Glutamatergic neuron (in vitro differentiated cells): Measurements from ENCODE around the gene TRIM38. TPM values are rescaled to one million over a fixed set of nuclear protein-coding genes. Genes with fewer than 3 reads are reported as not detected.

ENCODE experiments used
- DNase-seq: peaks from one replicate; pipeline ENCODE4 v3.0.0; 2022
- H3K27ac Mint-ChIP-seq: one replicate; pipeline ENCODE4 v1.8.0; 2020; ENCODE audit warnings: mild to moderate bottlenecking, mixed read lengths, inconsistent platforms; ENCODE audit not compliant: unreplicated experiment
- H3K27me3 Mint-ChIP-seq: one replicate; pipeline ENCODE4 v1.8.0; 2020; ENCODE audit warnings: mild to moderate bottlenecking, moderate library complexity, mixed read lengths, inconsistent platforms; ENCODE audit not compliant: unreplicated experiment
- H3K36me3 Mint-ChIP-seq: one replicate; pipeline ENCODE4 v1.8.0; 2020; ENCODE audit warnings: mild to moderate bottlenecking, mixed read lengths, inconsistent platforms; ENCODE audit not compliant: unreplicated experiment
- H3K4me1 Mint-ChIP-seq: one replicate; pipeline ENCODE4 v1.8.0; 2020; ENCODE audit warnings: mild to moderate bottlenecking, low read depth, mixed read lengths, inconsistent platforms; ENCODE audit not compliant: unreplicated experiment
- H3K4me3 Mint-ChIP-seq: one replicate; pipeline ENCODE4 v1.8.0; 2020; ENCODE audit warnings: mild to moderate bottlenecking, mixed read lengths, inconsistent platforms; ENCODE audit not compliant: unreplicated experiment
- H3K9me3 Mint-ChIP-seq: one replicate; pipeline ENCODE4 v1.8.0; 2020; ENCODE audit warnings: mild to moderate bottlenecking, moderate library complexity, mixed read lengths, inconsistent platforms; ENCODE audit not compliant: unreplicated experiment
- total RNA-seq: library from RNA; stranded (reverse); fragmentation: NEBNext Ultra II Directional; extraction: Animal tissue kit (Norgen Biotek cat#: 25700); gene quantifications from one replicate; pipeline ENCODE4 v1.2.1, GENCODE V29; 2021; ENCODE audit not compliant: unreplicated experiment
- TF ChIP-seq, protein P1 (sequence below): fragments of 200-600 bp; sonication (generic); IDR thresholded peaks from one replicate; pipeline ENCODE4 v1.5.0; 2021; ENCODE audit not compliant: partially characterized antibody, unreplicated experiment

The TRIM38 gene
- total RNA-seq, 1 donor from 2014 or later, result 0.05 TPM

DNA sequence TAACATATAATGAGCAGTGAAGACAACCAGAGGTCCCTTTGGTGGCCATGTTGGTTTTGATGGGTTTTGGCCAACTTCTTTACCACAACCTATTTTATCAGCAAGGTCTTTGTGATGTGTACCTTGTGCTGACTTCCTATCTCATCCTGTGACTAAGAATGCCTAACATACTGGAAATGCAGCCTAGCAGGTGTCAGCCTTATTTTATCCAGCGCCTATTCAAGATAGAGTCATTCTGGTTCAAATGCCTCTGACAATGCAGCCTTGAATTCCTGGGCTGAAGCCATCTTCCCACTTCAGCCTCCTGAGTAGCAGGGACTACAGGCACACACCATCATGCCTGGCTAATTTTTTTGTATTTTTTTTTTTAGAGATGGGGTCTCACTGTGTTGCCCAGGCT is 7.8 kb upstream of the TRIM38 start:
- TF ChIP-seq, protein P1, sequence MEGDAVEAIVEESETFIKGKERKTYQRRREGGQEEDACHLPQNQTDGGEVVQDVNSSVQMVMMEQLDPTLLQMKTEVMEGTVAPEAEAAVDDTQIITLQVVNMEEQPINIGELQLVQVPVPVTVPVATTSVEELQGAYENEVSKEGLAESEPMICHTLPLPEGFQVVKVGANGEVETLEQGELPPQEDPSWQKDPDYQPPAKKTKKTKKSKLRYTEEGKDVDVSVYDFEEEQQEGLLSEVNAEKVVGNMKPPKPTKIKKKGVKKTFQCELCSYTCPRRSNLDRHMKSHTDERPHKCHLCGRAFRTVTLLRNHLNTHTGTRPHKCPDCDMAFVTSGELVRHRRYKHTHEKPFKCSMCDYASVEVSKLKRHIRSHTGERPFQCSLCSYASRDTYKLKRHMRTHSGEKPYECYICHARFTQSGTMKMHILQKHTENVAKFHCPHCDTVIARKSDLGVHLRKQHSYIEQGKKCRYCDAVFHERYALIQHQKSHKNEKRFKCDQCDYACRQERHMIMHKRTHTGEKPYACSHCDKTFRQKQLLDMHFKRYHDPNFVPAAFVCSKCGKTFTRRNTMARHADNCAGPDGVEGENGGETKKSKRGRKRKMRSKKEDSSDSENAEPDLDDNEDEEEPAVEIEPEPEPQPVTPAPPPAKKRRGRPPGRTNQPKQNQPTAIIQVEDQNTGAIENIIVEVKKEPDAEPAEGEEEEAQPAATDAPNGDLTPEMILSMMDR, result no peak
- H3K27ac Mint-ChIP-seq, result no peak overlapping the region
- H3K4me3 Mint-ChIP-seq, result no peak overlapping the region
- peaks cover 17% of the 10 kb centered on the region for H3K36me3 Mint-ChIP-seq
- no peaks in the 10 kb centered on the region for H3K4me1 Mint-ChIP-seq
- H3K27me3 Mint-ChIP-seq, result peaks cover 3% of the 10 kb centered on the region
- DNase-seq, result no peak
- H3K9me3 Mint-ChIP-seq, result peaks cover 4% of the 10 kb centered on the region

DNA sequence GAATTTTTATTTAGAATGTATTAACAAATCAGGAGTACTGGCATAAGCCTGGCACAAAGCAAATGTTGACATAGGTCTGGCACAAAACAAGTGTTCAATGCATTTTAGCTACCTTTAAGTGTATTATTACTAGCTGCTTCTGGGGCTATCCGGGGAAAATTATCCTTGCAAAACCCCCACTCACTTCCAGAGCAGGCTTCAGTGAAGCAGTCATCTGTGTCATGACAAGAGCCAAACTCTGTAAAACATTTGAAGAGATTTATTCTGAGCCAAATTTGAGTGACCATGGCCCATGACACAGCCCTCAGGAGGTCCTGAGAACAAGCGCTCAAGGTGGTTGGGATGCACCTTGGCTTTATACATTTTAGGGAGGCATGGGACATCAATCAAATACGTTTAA is 6.4 kb upstream of the TRIM38 start:
- Mint-ChIP-seq H3K9me3 (peaks cover 4% of the 10 kb centered on the region), H3K4me1 (no peaks in the 10 kb centered on the region), H3K27ac (no peak overlapping the region), H3K4me3 (no peak overlapping the region), H3K27me3 (peaks cover 3% of the 10 kb centered on the region), H3K36me3 (peaks cover 22% of the 10 kb centered on the region)
- no peak for DNase-seq
- TF ChIP-seq, protein P1, result no peak

DNA sequence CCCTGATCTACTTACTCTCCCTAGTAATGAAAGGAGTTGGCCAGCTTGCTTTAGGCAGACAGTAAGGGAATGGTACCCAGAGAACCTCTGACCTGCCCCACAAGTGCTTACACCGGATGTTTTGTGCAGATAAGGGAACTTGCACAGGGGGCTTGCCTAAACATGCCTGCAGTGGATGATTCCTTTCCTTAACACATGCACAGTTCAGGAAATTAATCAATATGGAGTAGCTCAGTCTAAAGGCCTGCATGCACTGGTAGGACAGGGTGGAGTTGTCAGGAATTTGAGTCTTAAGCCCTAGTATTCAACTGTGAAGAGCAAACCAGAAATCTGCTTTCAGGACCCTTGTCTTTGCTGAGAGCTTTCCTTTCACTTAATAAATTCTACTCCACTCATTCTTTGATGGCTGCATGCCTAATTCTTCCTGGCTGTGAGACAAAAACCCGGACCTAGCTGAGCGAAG is 3.9 kb upstream of the TRIM38 start:
- Mint-ChIP-seq H3K9me3 (peaks cover 4% of the 10 kb centered on the region), H3K27me3 (peaks cover 3% of the 10 kb centered on the region), H3K4me3 (no peak overlapping the region), H3K27ac (no peak overlapping the region), H3K36me3 (peaks cover 28% of the 10 kb centered on the region), H3K4me1 (peaks cover 5% of the 10 kb centered on the region)
- DNase-seq, result no peak
- TF ChIP-seq, protein P1, result no peak

DNA sequence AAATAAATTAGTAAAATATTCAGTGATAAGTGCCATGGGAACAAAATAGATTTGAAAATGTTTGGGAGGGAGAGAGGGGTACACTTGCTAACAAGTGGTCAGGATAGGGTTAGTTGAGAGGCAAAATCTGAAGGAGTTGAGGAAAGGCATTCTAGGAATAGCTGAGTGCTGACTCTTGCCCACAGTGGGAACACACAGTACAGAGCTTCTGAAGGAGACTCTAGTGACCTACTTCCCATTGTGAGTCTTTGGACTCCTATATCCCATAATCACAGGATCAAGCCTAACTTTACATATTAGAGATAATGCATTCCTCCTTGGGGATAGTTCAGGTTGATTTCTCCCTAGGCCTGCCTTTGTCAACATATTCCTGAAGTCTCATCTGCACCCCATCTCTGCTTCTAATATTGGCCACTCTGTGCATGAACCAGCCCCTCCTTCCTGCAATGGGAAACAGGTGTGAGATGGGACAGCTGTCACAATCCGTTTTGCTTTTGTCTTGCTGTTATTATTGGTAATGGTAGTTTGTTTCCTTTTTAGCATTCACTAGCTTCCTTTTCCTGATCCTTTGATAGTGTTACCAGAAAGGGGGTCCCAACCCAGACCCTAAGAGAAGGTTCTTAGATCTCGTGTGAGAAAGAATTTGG is 2.6 kb upstream of the TRIM38 start:
- Mint-ChIP-seq H3K4me1 (peaks cover 5% of the 10 kb centered on the region), H3K27me3 (peaks cover 3% of the 10 kb centered on the region), H3K27ac (no peak overlapping the region)

DNA sequence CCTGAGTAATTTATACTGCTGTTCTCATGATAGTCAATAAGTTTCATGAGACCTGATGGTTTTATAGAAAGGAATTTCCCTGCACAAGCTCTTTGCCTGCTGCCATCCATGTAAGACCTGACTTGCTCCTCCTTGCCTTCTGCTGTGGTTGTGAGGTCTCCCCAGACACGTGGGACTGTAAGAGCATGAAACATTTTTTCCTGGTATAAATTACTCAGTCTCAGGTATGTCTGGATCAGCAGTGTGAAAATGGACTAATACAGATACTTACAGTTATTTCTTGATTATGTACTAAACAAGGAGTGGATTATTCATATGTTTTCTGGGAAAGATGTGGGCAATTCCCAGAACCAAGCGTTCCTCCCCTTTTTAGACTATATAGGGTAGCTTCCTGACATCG is 1.9 kb upstream of the TRIM38 start:
- Mint-ChIP-seq H3K4me3 (no peak overlapping the region), H3K27ac (no peak overlapping the region), H3K27me3 (peaks cover 3% of the 10 kb centered on the region), H3K4me1 (peaks cover 5% of the 10 kb centered on the region), H3K36me3 (peaks cover 24% of the 10 kb centered on the region), H3K9me3 (peaks cover 4% of the 10 kb centered on the region)
- TF ChIP-seq, protein P1, result no peak
- DNase-seq, result no peak

More for the DNA sequence above, 2.6 kb upstream of the TRIM38 start:
- TF ChIP-seq, protein P1, result no peak
- H3K4me3 Mint-ChIP-seq, result no peak overlapping the region
- no peak for DNase-seq
- peaks cover 24% of the 10 kb centered on the region for H3K36me3 Mint-ChIP-seq
- peaks cover 4% of the 10 kb centered on the region for H3K9me3 Mint-ChIP-seq
